H1 (cell line): ENCODE measurements around the gene RUBCN.

Experiments used
- CTCF ChIP-seq, 3 experiments: IDR thresholded peaks; 1 replicate in 2 of 3; 2 replicates in 1 of 3; pipeline versions ENCODE4 v1.5.1 to v1.6.1; 2011; ENCODE audit warnings: low read length in 3 of 3, mild to moderate bottlenecking in 3 of 3, inconsistent platforms in 2 of 3, low read depth in 1 of 3, moderate library complexity in 1 of 3; ENCODE audit not compliant: insufficient read depth in 1 of 3; ENCODE audit errors: control extremely low read depth in 1 of 3
- GTF2F1 ChIP-seq: IDR thresholded peaks from 2 replicates; pipeline ENCODE4 v1.6.1; 2012; ENCODE audit warnings: low read depth, low read length, improper control_type of control experiment, borderline replicate concordance
- KDM4A ChIP-seq: IDR thresholded peaks from one replicate; pipeline ENCODE4 v1.7.1; 2012; ENCODE audit warnings: low read depth, mild to moderate bottlenecking, moderate library complexity, low read length, inconsistent platforms; ENCODE audit not compliant: severe bottlenecking
- RAD21 ChIP-seq, 2 experiments: IDR thresholded peaks in 1 of 2; conservative IDR thresholded peaks in 1 of 2; 2 replicates each; pipeline ENCODE4 v1.6.1; 2011; ENCODE audit warnings: low read depth in 2 of 2, low read length in 2 of 2, improper control_type of control experiment in 1 of 2, inconsistent platforms in 1 of 2, mild to moderate bottlenecking in 1 of 2, moderate library complexity in 1 of 2
- SUZ12 ChIP-seq: fragments of 200-600 bp; sonication (generic); IDR thresholded peaks from 2 replicates; pipeline ENCODE4 v1.6.1; 2012; ENCODE audit warnings: mild to moderate bottlenecking, inconsistent platforms, low read length, moderate library complexity, mixed read lengths

GRCh38 chr3:197748597-197749314 lies 12.1 kb upstream of the RUBCN start:
- TF ChIP-seq SUZ12 = no peak
- TF ChIP-seq CTCF (IDR thresholded peaks at IDR 0.05; ENCODE audit: control extremely low read depth in 1 of 3, insufficient read depth in 1 of 3, low read depth in 1 of 3, low read length in 3 of 3) = no peak
- no peak for TF ChIP-seq GTF2F1
- TF ChIP-seq KDM4A = no peak
- TF ChIP-seq RAD21 (IDR thresholded peaks at IDR 0.05 in 1 of 2, conservative IDR thresholded peaks at IDR 0.05 in 1 of 2; ENCODE audit: low read depth in 2 of 2, low read length in 2 of 2) = no peak
